ENCODE data around the gene DDX10.

DDX10 gene

DNA sequence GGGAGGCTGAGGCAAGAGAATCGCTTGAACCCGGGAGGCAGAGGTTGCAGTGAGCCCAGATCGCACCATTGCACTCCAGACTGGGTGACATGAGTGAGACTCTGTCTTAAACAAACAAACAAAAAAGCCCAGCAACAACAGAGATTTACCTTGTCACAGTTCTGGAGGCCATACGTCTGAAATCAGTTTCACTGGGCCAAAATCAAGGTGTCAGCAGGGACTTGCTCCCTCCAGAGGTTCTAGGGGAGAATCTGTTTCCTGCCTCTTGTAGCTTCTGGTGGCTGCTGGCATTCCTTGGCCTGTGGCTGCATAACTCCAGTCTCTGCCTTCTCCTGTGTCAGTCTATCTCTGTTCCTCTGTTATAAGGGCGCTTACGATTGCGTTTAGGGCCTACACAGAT, 1.5 kb downstream of the DDX10 start:
- TF ChIP-seq EZH2phosphoT487 (IDR thresholded peaks at IDR 0.05; ENCODE audit: borderline replicate concordance, low read length) = no peak
- TF ChIP-seq, protein P1, sequence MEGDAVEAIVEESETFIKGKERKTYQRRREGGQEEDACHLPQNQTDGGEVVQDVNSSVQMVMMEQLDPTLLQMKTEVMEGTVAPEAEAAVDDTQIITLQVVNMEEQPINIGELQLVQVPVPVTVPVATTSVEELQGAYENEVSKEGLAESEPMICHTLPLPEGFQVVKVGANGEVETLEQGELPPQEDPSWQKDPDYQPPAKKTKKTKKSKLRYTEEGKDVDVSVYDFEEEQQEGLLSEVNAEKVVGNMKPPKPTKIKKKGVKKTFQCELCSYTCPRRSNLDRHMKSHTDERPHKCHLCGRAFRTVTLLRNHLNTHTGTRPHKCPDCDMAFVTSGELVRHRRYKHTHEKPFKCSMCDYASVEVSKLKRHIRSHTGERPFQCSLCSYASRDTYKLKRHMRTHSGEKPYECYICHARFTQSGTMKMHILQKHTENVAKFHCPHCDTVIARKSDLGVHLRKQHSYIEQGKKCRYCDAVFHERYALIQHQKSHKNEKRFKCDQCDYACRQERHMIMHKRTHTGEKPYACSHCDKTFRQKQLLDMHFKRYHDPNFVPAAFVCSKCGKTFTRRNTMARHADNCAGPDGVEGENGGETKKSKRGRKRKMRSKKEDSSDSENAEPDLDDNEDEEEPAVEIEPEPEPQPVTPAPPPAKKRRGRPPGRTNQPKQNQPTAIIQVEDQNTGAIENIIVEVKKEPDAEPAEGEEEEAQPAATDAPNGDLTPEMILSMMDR (IDR thresholded peaks at IDR 0.05; ENCODE audit: low read depth, low read length, poor library complexity, severe bottlenecking) = no peak
- Histone ChIP-seq H3K4me1 (ENCODE audit: control insufficient read depth, low read length) (peaks cover 52% of the 10 kb centered on the region), H3K79me2 (ENCODE audit: control insufficient read depth, low read length) (peaks cover 65% of the 10 kb centered on the region)

GRCh38 chr11:108669286-108669685, 4.4 kb downstream of the DDX10 start:
- Histone ChIP-seq H3F3A (ENCODE audit: control insufficient read depth, insufficient read depth) (no peaks in the 10 kb centered on the region), H3K9me3 (ENCODE audit: control insufficient read depth, insufficient read depth, low read length) (no peaks in the 10 kb centered on the region), H3K27ac (ENCODE audit: low read depth, low read length) (no peak overlapping the region), H3K9me2 (replicated peaks; ENCODE audit: control insufficient read depth, low read length) (no peaks in the 10 kb centered on the region), H4K20me1 (ENCODE audit: control insufficient read depth, insufficient read depth, low read depth, low read length) (peaks cover 7% of the 10 kb centered on the region; the same call in 1 of the 2 replicates), H3K27me3 (ENCODE audit: control insufficient read depth, low read length) (no peaks in the 10 kb centered on the region), H3K36me3 (ENCODE audit: control insufficient read depth, low read length) (peaks cover 47% of the 10 kb centered on the region), H3K4me2 (ENCODE audit: low read length) (no peak overlapping the region), H3K4me3 (ENCODE audit: low read length) (no peak overlapping the region), H3K79me2 (ENCODE audit: control insufficient read depth, low read length) (peaks cover 92% of the 10 kb centered on the region), H3K4me1 (ENCODE audit: control insufficient read depth, low read length) (peaks cover 38% of the 10 kb centered on the region)
- TF ChIP-seq EZH2phosphoT487 (IDR thresholded peaks at IDR 0.05; ENCODE audit: borderline replicate concordance, low read length) = no peak

More for the DNA sequence above, 1.5 kb downstream of the DDX10 start:
- no peaks in the 10 kb centered on the region for H3K9me3 ChIP-seq (ENCODE audit: control insufficient read depth, insufficient read depth, low read length)
- H3K36me3 ChIP-seq (ENCODE audit: control insufficient read depth, low read length) = peaks cover 36% of the 10 kb centered on the region
- H3K4me2 ChIP-seq (ENCODE audit: low read length) = peak overlapping the region; percentile 98
- H3K4me3 ChIP-seq (ENCODE audit: low read length) = peak overlapping the region; percentile 92
- H3K9me2 ChIP-seq (replicated peaks; ENCODE audit: control insufficient read depth, low read length) = no peaks in the 10 kb centered on the region
- H3F3A ChIP-seq (ENCODE audit: control insufficient read depth, insufficient read depth) = peaks cover 16% of the 10 kb centered on the region
- H3K27me3 ChIP-seq (ENCODE audit: control insufficient read depth, low read length) = no peaks in the 10 kb centered on the region
- peaks cover 7% of the 10 kb centered on the region; the same call in 1 of the 2 replicates for H4K20me1 ChIP-seq (ENCODE audit: control insufficient read depth, insufficient read depth, low read depth, low read length)
- no peak overlapping the region for H3K27ac ChIP-seq (ENCODE audit: low read depth, low read length)

- peaks cover 49% of the 10 kb centered on the region for H3K36me3 ChIP-seq (ENCODE audit: control insufficient read depth, low read length)
- H3K79me2 ChIP-seq (ENCODE audit: control insufficient read depth, low read length) = peaks cover 94% of the 10 kb centered on the region
- no peaks in the 10 kb centered on the region for H3F3A ChIP-seq (ENCODE audit: control insufficient read depth, insufficient read depth)
- no peaks in the 10 kb centered on the region for H3K9me2 ChIP-seq (replicated peaks; ENCODE audit: control insufficient read depth, low read length)
- H3K4me1 ChIP-seq (ENCODE audit: control insufficient read depth, low read length) = peaks cover 34% of the 10 kb centered on the region
- H3K4me3 ChIP-seq (ENCODE audit: low read length) = no peak overlapping the region
- no peak for TF ChIP-seq EZH2phosphoT487 (IDR thresholded peaks at IDR 0.05; ENCODE audit: borderline replicate concordance, low read length)
- TF ChIP-seq, protein P1 (IDR thresholded peaks at IDR 0.05; ENCODE audit: low read depth, low read length, poor library complexity, severe bottlenecking) = no peak
- H3K27ac ChIP-seq (ENCODE audit: low read depth, low read length) = no peak overlapping the region
- no peaks in the 10 kb centered on the region for H3K27me3 ChIP-seq (ENCODE audit: control insufficient read depth, low read length)
- H3K9me3 ChIP-seq (ENCODE audit: control insufficient read depth, insufficient read depth, low read length) = no peaks in the 10 kb centered on the region
- H3K4me2 ChIP-seq (ENCODE audit: low read length) = no peak overlapping the region
- H4K20me1 ChIP-seq (ENCODE audit: control insufficient read depth, insufficient read depth, low read depth, low read length) = peaks cover 7% of the 10 kb centered on the region; the same call in 1 of the 2 replicates
These were observed 4.8 kb downstream of the DDX10 start for GRCh38 chr11:108669711-108670110.

- Histone ChIP-seq H3K4me2 (ENCODE audit: low read length) (no peak overlapping the region), H3K27ac (ENCODE audit: low read depth, low read length) (no peak overlapping the region), H4K20me1 (ENCODE audit: control insufficient read depth, insufficient read depth, low read depth, low read length) (peaks cover 7% of the 10 kb centered on the region; the same call in 1 of the 2 replicates)
These were observed 5.6 kb downstream of the DDX10 start for GRCh38 chr11:108670451-108670850.

More at GRCh38 chr11:108670451-108670850, 5.6 kb downstream of the DDX10 start:
- H3K9me2 ChIP-seq (replicated peaks; ENCODE audit: control insufficient read depth, low read length) = no peaks in the 10 kb centered on the region
- H3K36me3 ChIP-seq (ENCODE audit: control insufficient read depth, low read length) = peaks cover 57% of the 10 kb centered on the region
- H3K27me3 ChIP-seq (ENCODE audit: control insufficient read depth, low read length) = no peaks in the 10 kb centered on the region
- TF ChIP-seq EZH2phosphoT487 (IDR thresholded peaks at IDR 0.05; ENCODE audit: borderline replicate concordance, low read length) = no peak
- TF ChIP-seq, protein P1 (IDR thresholded peaks at IDR 0.05; ENCODE audit: low read depth, low read length, poor library complexity, severe bottlenecking) = no peak
- H3K4me1 ChIP-seq (ENCODE audit: control insufficient read depth, low read length) = peaks cover 34% of the 10 kb centered on the region
- H3K9me3 ChIP-seq (ENCODE audit: control insufficient read depth, insufficient read depth, low read length) = no peaks in the 10 kb centered on the region
- no peak overlapping the region for H3K4me3 ChIP-seq (ENCODE audit: low read length)
- no peaks in the 10 kb centered on the region for H3F3A ChIP-seq (ENCODE audit: control insufficient read depth, insufficient read depth)
- peaks cover 89% of the 10 kb centered on the region for H3K79me2 ChIP-seq (ENCODE audit: control insufficient read depth, low read length)

All from DOHH2 (cell line).